ENCODE results near the gene PPDPF. TPM values are rescaled to one million over a fixed set of nuclear protein-coding genes. Genes with fewer than 3 reads are reported as not detected.

Gene PPDPF
- total RNA-seq, 1 experiment from 2014 or later = 517 TPM

- TF ChIP-seq, protein P1, sequence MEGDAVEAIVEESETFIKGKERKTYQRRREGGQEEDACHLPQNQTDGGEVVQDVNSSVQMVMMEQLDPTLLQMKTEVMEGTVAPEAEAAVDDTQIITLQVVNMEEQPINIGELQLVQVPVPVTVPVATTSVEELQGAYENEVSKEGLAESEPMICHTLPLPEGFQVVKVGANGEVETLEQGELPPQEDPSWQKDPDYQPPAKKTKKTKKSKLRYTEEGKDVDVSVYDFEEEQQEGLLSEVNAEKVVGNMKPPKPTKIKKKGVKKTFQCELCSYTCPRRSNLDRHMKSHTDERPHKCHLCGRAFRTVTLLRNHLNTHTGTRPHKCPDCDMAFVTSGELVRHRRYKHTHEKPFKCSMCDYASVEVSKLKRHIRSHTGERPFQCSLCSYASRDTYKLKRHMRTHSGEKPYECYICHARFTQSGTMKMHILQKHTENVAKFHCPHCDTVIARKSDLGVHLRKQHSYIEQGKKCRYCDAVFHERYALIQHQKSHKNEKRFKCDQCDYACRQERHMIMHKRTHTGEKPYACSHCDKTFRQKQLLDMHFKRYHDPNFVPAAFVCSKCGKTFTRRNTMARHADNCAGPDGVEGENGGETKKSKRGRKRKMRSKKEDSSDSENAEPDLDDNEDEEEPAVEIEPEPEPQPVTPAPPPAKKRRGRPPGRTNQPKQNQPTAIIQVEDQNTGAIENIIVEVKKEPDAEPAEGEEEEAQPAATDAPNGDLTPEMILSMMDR (IDR thresholded peaks at IDR 0.05; ENCODE audit: unreplicated experiment) = no peak
- H3K4me1 Mint-ChIP-seq (ENCODE audit: low read depth, unreplicated experiment) = no peaks in the 10 kb centered on the region
- no peak overlapping the region for H3K4me3 Mint-ChIP-seq (ENCODE audit: low read depth, unreplicated experiment)
- CTCF ChIA-PET = no interaction called here
- intact Hi-C loops (cut with micrococcal nuclease; ENCODE audit: unreplicated experiment) = no loop called here
- H3K27ac Mint-ChIP-seq (ENCODE audit: unreplicated experiment) = no peak overlapping the region
- H3K36me3 Mint-ChIP-seq (ENCODE audit: insufficient read depth, unreplicated experiment) = peaks cover 73% of the 10 kb centered on the region
- no peaks in the 10 kb centered on the region for H3K27me3 Mint-ChIP-seq (ENCODE audit: unreplicated experiment)
- H3K9me3 Mint-ChIP-seq (ENCODE audit: low read depth, unreplicated experiment) = peaks cover 7% of the 10 kb centered on the region
- BruUV-seq (replicated peaks) = no TSS peak
- DNase-seq = no peak
Measured at GRCh38 chr20:63490416-63490815, 30.1 kb upstream of the PPDPF start.

DNA sequence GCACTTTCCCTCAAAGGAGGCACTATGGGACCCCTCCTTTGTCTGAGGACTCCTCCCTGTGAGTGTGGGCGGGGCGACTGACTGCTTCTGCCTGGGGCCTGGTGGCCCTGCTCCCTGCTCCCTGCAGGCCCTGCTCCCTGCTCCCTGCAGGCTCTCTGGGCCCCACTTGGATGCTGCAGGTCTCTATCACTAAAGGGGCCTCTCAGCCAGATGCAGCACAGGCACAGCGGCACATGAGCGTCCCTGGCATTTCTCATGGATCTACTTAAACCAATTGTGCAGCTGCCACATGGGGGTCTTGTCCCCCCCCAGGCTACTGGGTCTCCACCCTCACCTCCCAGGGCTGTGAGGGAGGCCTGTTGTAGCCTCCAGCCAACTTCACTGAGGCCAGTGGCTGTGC, 29.5 kb upstream of the PPDPF start:
- CTCF ChIA-PET = no interaction called here
- Mint-ChIP-seq H3K9me3 (ENCODE audit: low read depth, unreplicated experiment) (peaks cover 7% of the 10 kb centered on the region), H3K27me3 (ENCODE audit: unreplicated experiment) (no peaks in the 10 kb centered on the region), H3K27ac (ENCODE audit: unreplicated experiment) (no peak overlapping the region), H3K4me1 (ENCODE audit: low read depth, unreplicated experiment) (no peaks in the 10 kb centered on the region), H3K36me3 (ENCODE audit: insufficient read depth, unreplicated experiment) (peaks cover 71% of the 10 kb centered on the region), H3K4me3 (ENCODE audit: low read depth, unreplicated experiment) (no peak overlapping the region)
- no TSS peak for BruUV-seq (replicated peaks)
- TF ChIP-seq, protein P1 (IDR thresholded peaks at IDR 0.05; ENCODE audit: unreplicated experiment) = no peak
- no peak for DNase-seq
- intact Hi-C loops (cut with micrococcal nuclease; ENCODE audit: unreplicated experiment) = no loop called here

DNA sequence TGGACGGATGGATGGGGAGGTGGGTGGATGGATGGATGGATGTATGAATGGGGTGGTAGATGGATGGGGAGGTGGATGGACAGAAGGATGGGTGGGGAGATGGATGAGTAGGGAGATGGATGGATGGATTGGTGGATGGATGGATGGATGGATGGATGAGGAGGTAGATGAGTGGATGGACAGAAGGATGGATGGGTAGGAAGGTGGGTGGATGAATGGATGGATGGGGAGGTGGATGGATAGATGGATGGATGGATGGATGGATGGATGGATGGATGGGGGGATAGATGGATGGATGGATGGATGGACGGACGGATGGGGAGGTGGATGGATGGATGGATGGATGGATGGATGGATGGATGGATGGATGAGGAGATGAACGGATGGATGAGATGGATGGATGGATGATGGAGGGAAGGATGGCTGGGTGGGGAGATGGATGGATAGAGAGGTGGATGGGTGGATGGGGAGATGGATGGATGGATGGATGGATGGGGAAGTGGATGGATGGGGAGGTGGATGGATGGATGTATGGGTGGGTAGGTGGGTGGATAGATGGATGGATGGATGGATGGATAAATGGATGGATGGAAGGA, 28.8 kb upstream of the PPDPF start:
- BruUV-seq (replicated peaks) = no TSS peak
- Mint-ChIP-seq H3K4me1 (ENCODE audit: low read depth, unreplicated experiment) (no peaks in the 10 kb centered on the region), H3K9me3 (ENCODE audit: low read depth, unreplicated experiment) (peaks cover 7% of the 10 kb centered on the region), H3K4me3 (ENCODE audit: low read depth, unreplicated experiment) (no peak overlapping the region), H3K27ac (ENCODE audit: unreplicated experiment) (no peak overlapping the region), H3K36me3 (ENCODE audit: insufficient read depth, unreplicated experiment) (peaks cover 70% of the 10 kb centered on the region), H3K27me3 (ENCODE audit: unreplicated experiment) (no peaks in the 10 kb centered on the region)
- DNase-seq = no peak
- CTCF ChIA-PET = no interaction called here
- TF ChIP-seq, protein P1 (IDR thresholded peaks at IDR 0.05; ENCODE audit: unreplicated experiment) = no peak
- intact Hi-C loops (cut with micrococcal nuclease; ENCODE audit: unreplicated experiment) = no loop called here

GRCh38 chr20:63492518-63492917, 28.0 kb upstream of the PPDPF start:
- no peak overlapping the region for H3K4me3 Mint-ChIP-seq (ENCODE audit: low read depth, unreplicated experiment)
- no TSS peak for BruUV-seq (replicated peaks)
- H3K27ac Mint-ChIP-seq (ENCODE audit: unreplicated experiment) = no peak overlapping the region
- intact Hi-C loops (cut with micrococcal nuclease; ENCODE audit: unreplicated experiment) = no loop called here
- peaks cover 70% of the 10 kb centered on the region for H3K36me3 Mint-ChIP-seq (ENCODE audit: insufficient read depth, unreplicated experiment)
- TF ChIP-seq, protein P1 (IDR thresholded peaks at IDR 0.05; ENCODE audit: unreplicated experiment) = no peak
- H3K9me3 Mint-ChIP-seq (ENCODE audit: low read depth, unreplicated experiment) = peaks cover 7% of the 10 kb centered on the region
- CTCF ChIA-PET = interaction anchor here (0.5 to 0.6 kb wide), 2 partner anchors 9 to 130 kb away, joined by 3 to 5 read pairs; no protein-coding TSS in a partner anchor
- H3K27me3 Mint-ChIP-seq (ENCODE audit: unreplicated experiment) = no peaks in the 10 kb centered on the region
- no peak for DNase-seq
- H3K4me1 Mint-ChIP-seq (ENCODE audit: low read depth, unreplicated experiment) = no peaks in the 10 kb centered on the region
